ENCODE measurements around the gene WHRN.

Gene WHRN

GRCh38 chr9:114426046-114426948 lies 79.0 kb downstream of the WHRN start:
- in situ Hi-C loops (cut with MboI; ENCODE audit: low sequenced_read_pairs), result no loop called here

- in situ Hi-C loops (cut with MboI; ENCODE audit: low sequenced_read_pairs), result no loop called here
These were observed 80.1 kb downstream of the WHRN start for GRCh38 chr9:114425126-114425525.

DNA sequence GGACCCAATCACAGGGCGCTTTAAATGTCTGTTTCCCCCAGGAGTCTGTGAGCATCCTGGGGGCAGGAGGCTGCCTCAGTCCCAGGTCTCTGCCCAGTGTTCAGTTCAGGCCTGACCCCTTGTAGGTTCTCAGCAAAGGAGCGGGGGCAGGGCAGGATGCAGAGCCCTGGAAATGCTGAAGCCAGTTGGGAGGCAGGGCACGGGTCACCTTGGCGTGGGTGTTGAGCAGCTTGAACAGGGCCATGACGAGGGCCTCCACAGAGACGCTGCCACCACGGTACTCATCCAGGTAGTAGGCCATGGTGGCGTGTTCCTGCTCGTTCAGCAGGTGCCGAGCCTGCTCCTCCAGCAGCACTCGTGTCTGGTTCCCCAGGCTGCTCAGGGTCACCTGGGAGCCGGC lies 81.1 kb downstream of the WHRN start:
- in situ Hi-C loops (cut with MboI; ENCODE audit: low sequenced_read_pairs), result loop anchor here (25.0 kb wide), 2 partner anchors 238 to 488 kb away; partner anchors contain the start of gene TEX53

DNA sequence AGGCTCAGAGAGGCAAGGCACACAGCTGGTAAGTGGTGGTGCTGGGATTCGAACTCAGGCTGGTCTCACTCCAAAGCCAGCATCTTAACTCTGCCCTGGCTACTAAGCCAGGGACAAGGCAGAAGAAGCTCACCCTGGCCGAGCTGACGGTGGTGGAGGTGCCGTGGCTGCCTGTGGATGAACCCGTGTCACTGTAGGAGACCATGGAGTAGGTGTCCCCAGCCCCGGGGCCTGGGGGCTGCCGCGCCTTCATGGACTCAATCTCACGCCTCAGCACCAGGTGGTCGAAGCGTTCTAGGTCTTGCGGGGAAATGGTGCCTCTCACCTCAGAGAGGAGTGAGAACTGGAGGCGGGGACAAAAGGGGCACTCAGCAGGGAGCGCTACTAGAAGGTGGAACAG lies 82.1 kb downstream of the WHRN start:
- in situ Hi-C loops (cut with MboI; ENCODE audit: low sequenced_read_pairs), result loop anchor here (25.0 kb wide), 2 partner anchors 239 to 489 kb away; partner anchors contain the start of gene TEX53

DNA sequence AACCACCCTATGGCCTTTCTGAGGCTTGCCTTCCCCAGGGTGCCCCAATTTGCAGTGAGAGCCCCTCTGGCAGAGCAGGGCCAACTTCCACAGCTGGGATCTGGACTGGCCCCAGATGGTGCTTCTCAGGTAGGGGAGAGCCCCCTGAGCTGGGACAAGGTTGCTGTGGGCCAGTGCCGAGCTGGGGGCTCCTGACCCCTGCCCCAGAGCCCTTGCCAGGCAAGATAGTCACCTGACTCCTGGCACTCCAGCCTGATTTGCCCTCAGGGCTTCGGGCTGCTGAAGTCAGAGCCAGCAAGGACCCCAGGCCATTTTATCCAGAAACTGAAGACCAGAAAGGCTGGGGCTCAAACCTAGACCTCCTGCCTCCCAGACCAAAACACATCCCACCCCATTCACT lies 84.1 kb downstream of the WHRN start:
- in situ Hi-C loops (cut with MboI; ENCODE audit: low sequenced_read_pairs), result loop anchor here (25.0 kb wide), 2 partner anchors 241 to 491 kb away; partner anchors contain the start of gene TEX53

- in situ Hi-C loops (cut with MboI; ENCODE audit: low sequenced_read_pairs), result loop anchor here (25.0 kb wide), 2 partner anchors 243 to 493 kb away; partner anchors contain the start of gene TEX53
These were observed 85.5 kb downstream of the WHRN start for GRCh38 chr9:114419796-114420195.

DNA sequence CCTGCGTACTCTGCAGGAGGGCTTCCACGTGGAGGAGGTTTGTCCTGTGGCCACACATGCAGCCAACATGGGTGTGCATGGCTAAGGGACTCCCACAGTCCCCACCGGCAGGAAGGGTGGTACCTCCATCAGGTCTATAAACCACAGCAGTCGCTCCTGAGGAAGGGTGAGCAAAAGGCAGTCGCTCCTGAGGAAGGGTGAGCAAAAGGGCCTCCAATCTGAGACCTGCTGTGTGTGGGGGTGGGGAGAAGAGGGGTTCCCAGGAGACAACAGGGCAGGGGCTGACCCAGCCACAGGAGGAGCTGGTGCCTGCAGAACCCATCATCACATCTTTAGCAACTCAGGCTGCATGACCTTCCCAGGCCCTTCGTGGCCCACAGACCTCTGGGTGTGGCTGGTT lies 87.2 kb downstream of the WHRN start:
- in situ Hi-C loops (cut with MboI; ENCODE audit: low sequenced_read_pairs), result loop anchor here (25.0 kb wide), 2 partner anchors 244 to 494 kb away; partner anchors contain the start of gene TEX53

- in situ Hi-C loops (cut with MboI; ENCODE audit: low sequenced_read_pairs), result loop anchor here (25.0 kb wide), 2 partner anchors 245 to 495 kb away; partner anchors contain the start of gene TEX53
These were observed 87.8 kb downstream of the WHRN start for GRCh38 chr9:114417511-114417910.

DNA sequence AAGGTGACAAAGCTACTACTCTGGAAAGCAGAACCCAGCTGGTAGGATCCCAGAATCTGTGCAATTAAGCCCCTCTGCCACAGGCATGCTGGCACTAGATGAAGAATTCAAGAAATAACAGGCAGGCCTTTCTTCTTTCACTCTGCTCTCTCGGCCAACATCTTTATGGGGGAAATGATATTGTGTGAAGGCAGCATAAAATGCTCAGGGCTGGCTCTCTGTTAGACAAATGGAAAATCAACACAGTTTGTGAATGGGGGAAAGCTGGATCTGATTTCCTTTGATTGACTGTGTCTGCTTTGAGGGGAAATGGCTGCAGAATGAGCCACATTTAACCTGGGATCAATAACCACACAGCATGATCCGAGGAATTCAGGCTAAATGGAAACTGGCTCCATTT lies 88.4 kb downstream of the WHRN start:
- in situ Hi-C loops (cut with MboI; ENCODE audit: low sequenced_read_pairs), result loop anchor here (25.0 kb wide), 2 partner anchors 245 to 495 kb away; partner anchors contain the start of gene TEX53

GRCh38 chr9:114416290-114416689 lies 89.0 kb downstream of the WHRN start:
- in situ Hi-C loops (cut with MboI; ENCODE audit: low sequenced_read_pairs), result loop anchor here (25.0 kb wide), 2 partner anchors 246 to 496 kb away; partner anchors contain the start of gene TEX53

GRCh38 chr9:114414346-114414745 lies 90.9 kb downstream of the WHRN start:
- in situ Hi-C loops (cut with MboI; ENCODE audit: low sequenced_read_pairs), result loop anchor here (25.0 kb wide), 2 partner anchors 248 to 498 kb away; partner anchors contain the start of gene TEX53

DNA sequence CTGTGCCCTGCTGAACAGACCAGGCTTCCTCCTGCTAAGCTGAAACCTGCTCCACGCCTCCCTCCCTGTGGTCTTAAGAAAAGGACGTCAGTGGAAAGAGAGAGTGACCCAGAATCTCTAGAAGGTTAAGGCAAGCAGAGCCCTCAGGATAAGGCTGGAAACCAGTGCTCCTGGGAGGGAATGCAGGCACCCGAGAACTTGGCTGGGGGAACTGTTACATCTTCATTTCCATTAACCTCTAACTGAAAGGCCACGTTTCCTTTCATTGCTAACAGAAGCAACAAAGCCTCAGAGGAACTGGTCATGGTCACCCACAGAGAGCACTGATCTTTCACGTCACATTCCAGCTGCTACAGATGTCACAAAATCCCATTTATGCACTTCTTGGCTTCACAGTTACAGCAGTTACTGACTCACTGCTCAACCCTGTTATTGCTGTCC lies 91.4 kb downstream of the WHRN start:
- in situ Hi-C loops (cut with MboI; ENCODE audit: low sequenced_read_pairs), result loop anchor here (25.0 kb wide), 2 partner anchors 248 to 498 kb away; partner anchors contain the start of gene TEX53

DNA sequence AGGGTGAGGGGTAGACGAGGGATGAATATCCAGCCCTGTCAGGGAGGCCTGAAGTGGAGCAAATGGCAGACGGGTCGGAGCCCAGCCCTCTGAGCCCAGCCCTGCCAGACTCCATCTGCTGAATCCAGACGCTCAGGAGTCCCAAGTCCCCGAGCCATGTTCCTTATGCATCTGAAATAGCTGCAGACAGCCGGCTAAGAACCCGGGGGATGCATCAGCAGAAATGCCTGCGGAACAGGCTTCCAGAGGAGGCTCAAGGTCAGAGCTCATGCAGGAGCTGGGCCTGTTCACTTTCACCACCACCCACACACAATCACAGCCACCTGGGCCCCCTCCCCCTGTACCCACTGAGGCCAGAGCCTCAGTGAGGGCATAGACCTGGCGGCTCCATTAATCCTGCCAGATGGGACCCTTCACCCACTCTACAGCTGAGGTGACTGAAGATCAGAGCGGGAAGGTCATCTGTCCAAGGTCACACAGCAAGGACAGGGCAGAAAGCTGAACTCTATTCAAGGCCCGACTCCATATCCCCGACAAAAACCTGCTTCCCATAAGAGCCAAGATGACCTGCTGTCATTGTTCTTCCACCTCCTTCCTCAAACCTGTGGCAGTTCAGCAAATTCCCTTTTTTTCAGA lies 93.1 kb downstream of the WHRN start:
- in situ Hi-C loops (cut with MboI; ENCODE audit: low sequenced_read_pairs), result loop anchor here (25.0 kb wide), 2 partner anchors 250 to 500 kb away; partner anchors contain the start of gene TEX53

DNA sequence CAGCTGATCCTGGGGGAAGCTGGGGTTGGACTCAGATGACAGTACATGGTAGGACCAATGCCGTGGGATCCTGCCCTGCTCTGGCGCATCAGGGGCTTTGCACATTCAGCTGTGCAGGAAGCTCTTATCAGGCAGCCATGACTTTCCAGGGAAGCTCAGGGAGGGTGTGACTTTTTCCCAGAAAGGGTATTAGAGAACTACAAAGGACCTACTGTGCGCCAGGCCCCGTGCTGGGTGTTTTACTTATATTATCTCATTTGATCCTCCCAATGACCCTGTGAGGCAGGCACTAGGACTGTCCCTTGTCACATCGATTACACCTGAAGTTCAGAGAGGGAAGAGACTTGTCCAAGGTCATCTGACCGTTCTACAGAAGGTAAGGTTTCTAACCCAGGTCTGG lies 93.8 kb downstream of the WHRN start:
- in situ Hi-C loops (cut with MboI; ENCODE audit: low sequenced_read_pairs), result loop anchor here (25.0 kb wide), 2 partner anchors 251 to 501 kb away; partner anchors contain the start of gene TEX53

DNA sequence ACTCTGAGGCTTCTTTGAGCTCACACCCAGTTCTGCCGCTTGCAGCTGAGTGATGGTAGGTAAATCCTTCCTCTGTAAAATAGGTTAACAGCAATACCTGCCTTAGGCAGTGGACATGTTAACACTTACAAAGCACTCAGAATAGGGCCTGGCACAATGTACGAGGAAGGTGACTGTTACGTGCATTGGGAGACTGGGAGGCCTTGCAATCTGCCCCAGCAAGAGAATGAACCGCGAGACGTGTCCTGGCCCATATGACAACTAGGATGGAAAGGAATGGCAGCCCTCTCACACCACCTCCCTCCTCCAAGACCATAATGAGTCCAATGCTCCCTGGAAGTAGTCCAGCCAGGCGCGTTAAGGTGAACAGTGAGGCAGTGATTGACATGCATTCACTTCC lies 94.4 kb downstream of the WHRN start:
- in situ Hi-C loops (cut with MboI; ENCODE audit: low sequenced_read_pairs), result loop anchor here (25.0 kb wide), 2 partner anchors 251 to 501 kb away; partner anchors contain the start of gene TEX53

DNA sequence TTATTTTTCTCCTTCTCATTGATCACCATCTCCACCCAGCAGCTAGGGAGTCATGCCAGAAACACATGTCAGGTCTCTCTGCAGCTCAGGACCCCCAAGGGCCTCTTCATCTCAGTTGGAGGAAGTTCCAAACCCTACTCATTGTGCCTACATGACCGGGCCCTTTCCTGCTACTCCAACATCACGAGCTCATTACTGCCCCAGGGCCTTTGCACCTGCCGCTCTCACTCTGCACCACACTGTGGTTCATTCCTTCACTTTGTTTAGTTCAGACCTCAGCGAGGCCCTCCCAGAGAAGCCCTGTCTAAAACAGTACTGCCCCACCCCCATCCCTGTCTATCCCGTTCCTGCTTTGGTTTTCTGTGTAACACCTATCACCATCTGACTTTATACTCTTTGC lies 95.4 kb downstream of the WHRN start:
- in situ Hi-C loops (cut with MboI; ENCODE audit: low sequenced_read_pairs), result loop anchor here (25.0 kb wide), 2 partner anchors 252 to 502 kb away; partner anchors contain the start of gene TEX53

DNA sequence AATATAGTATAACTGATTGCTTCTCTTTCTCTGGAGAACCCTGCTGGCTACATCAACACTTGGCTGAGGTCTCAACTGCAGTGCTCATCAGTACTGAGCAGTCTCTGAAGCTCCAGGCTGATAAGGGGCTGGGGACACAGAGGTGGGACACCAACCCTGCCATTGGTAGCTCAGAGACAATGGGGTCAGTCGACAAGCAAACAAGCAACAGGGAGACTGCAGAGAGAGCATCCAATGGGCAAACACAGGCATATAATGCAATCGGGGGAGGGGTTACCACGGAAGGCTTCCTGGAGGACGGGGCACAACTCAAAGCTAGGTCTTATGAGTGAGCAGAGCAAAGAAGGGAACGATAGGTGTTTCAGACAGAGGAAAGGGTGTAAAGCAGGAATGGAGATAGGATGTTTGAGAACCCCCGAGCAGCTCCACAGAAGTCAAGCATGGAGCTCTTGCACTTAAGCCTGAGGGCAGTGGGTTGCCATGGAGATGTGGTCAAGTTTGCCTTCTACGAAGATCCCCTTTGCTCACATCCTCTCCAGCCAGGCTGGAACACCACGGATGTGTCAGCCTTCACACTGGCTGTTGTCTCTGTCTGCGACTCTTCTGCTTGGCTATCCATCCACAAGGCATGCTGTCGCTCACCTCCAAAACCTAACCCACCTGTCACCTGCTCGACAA lies 96.0 kb downstream of the WHRN start:
- in situ Hi-C loops (cut with MboI; ENCODE audit: low sequenced_read_pairs), result loop anchor here (25.0 kb wide), 2 partner anchors 253 to 503 kb away; partner anchors contain the start of gene TEX53

- in situ Hi-C loops (cut with MboI; ENCODE audit: low sequenced_read_pairs), result loop anchor here (25.0 kb wide), 2 partner anchors 254 to 504 kb away; partner anchors contain the start of gene TEX53
These were observed 96.6 kb downstream of the WHRN start for GRCh38 chr9:114408645-114409044.

GRCh38 chr9:114407889-114408288 lies 97.4 kb downstream of the WHRN start:
- in situ Hi-C loops (cut with MboI; ENCODE audit: low sequenced_read_pairs), result loop anchor here (25.0 kb wide), 2 partner anchors 254 to 504 kb away; partner anchors contain the start of gene TEX53

- in situ Hi-C loops (cut with MboI; ENCODE audit: low sequenced_read_pairs), result loop anchor here (25.0 kb wide), 2 partner anchors 256 to 506 kb away; partner anchors contain the start of gene TEX53
These were observed 98.8 kb downstream of the WHRN start for GRCh38 chr9:114406441-114406840.

Data from HL-60/S4 treated with retinoic acid at 250 ng/mL for 4 days and 3 days (cell line).